ENCODE results near the gene ITGA6. TPM values are rescaled to one million over a fixed set of nuclear protein-coding genes. Genes with fewer than 3 reads are reported as not detected.

Gene ITGA6
- total RNA-seq, 4 donors from 2014 or later: 254 to 586 (median 471) TPM

GRCh38 chr2:172405673-172406072 lies 21.7 kb upstream of the ITGA6 start:
- H3K27me3 ChIP-seq: no peaks in the 10 kb centered on the region
- peak overlapping the region in 1 of 4 donors; percentile 21 for H3K27ac ChIP-seq
- H3K36me3 ChIP-seq: no peaks in the 10 kb centered on the region
- 68 to 94% methylated on average over 4 of the region's 4 CpGs for WGBS, 2 donors
- no peak overlapping the region for H3K4me3 ChIP-seq
- TF ChIP-seq EP300 (IDR thresholded peaks at IDR 0.05) (no peak), POLR2A (IDR thresholded peaks at IDR 0.05) (no peak), CTCF (IDR thresholded peaks at IDR 0.05) (no peak)
- no peaks in the 10 kb centered on the region for H3K9me3 ChIP-seq
- DNase-seq (ENCODE audit: low spot score in 2 of 2): no peak
- H3K4me1 ChIP-seq: peaks cover 0 to 72% (median 11%) of the 10 kb centered on the region in 4 donors

- Histone ChIP-seq H3K4me3 (no peak overlapping the region), H3K36me3 (no peaks in the 10 kb centered on the region), H3K27me3 (no peaks in the 10 kb centered on the region), H3K27ac (peak overlapping the region in 3 of 4 donors; percentile 14 to 56 (median 47)), H3K9me3 (no peaks in the 10 kb centered on the region), H3K4me1 (peaks cover 0 to 64% (median 7%) of the 10 kb centered on the region in 4 donors)
- DNase-seq (ENCODE audit: low spot score in 2 of 2): no peak
- WGBS, 2 donors: 48 to 85% methylated on average over 4 of the region's 4 CpGs
- TF ChIP-seq EP300 (IDR thresholded peaks at IDR 0.05) (no peak), CTCF (IDR thresholded peaks at IDR 0.05) (no peak), POLR2A (IDR thresholded peaks at IDR 0.05) (no peak)
Observed at GRCh38 chr2:172408143-172408766, 19.1 kb upstream of the ITGA6 start.

- no peak overlapping the region for H3K4me3 ChIP-seq
- H3K27me3 ChIP-seq: no peaks in the 10 kb centered on the region
- H3K4me1 ChIP-seq: peaks cover 0 to 56% (median 7%) of the 10 kb centered on the region in 4 donors
- 23 to 28% methylated on average over 1 of the region's 1 CpG for WGBS, 2 donors
- TF ChIP-seq EP300 (IDR thresholded peaks at IDR 0.05) (no peak), CTCF (IDR thresholded peaks at IDR 0.05) (no peak)
- H3K36me3 ChIP-seq: no peaks in the 10 kb centered on the region
- no peak for DNase-seq (ENCODE audit: low spot score in 2 of 2)
- peak overlapping the region in 2 of 4 donors; percentile 54 to 56 for H3K27ac ChIP-seq
- no peaks in the 10 kb centered on the region for H3K9me3 ChIP-seq
Observed at GRCh38 chr2:172409042-172409441, 18.3 kb upstream of the ITGA6 start.

- no peak for TF ChIP-seq EP300 (IDR thresholded peaks at IDR 0.05)
- no peak for TF ChIP-seq CTCF (IDR thresholded peaks at IDR 0.05)
- no peak for TF ChIP-seq POLR2A (IDR thresholded peaks at IDR 0.05)
- Histone ChIP-seq H3K9me3 (peaks cover 0 to 4% (median 0%) of the 10 kb centered on the region in 4 donors), H3K36me3 (no peaks in the 10 kb centered on the region), H3K27me3 (no peaks in the 10 kb centered on the region), H3K27ac (no peak overlapping the region), H3K4me1 (peaks cover 0 to 31% (median 6%) of the 10 kb centered on the region in 4 donors), H3K4me3 (no peak overlapping the region)
- WGBS, 2 donors: 51 to 61% methylated on average over 5 of the region's 5 CpGs
- no peak for DNase-seq (ENCODE audit: low spot score in 2 of 2)
Observed at GRCh38 chr2:172412984-172413492, 14.3 kb upstream of the ITGA6 start.

GRCh38 chr2:172415157-172415864 lies 12.1 kb upstream of the ITGA6 start:
- TF ChIP-seq POLR2A (IDR thresholded peaks at IDR 0.05): no peak
- Histone ChIP-seq H3K36me3 (no peaks in the 10 kb centered on the region), H3K9me3 (peaks cover 0 to 4% (median 0%) of the 10 kb centered on the region in 4 donors), H3K27ac (peak overlapping the region in 2 of 4 donors; percentile 16 to 81), H3K4me3 (no peak overlapping the region), H3K27me3 (no peaks in the 10 kb centered on the region), H3K4me1 (peaks cover 0 to 16% (median 0%) of the 10 kb centered on the region in 4 donors)
- no peak for DNase-seq (ENCODE audit: low spot score in 2 of 2)
- 33 to 42% methylated on average over 4 of the region's 4 CpGs for WGBS, 2 donors
